Mammary epithelial cell (primary cell): Measurements from ENCODE around the gene CLDND2.

Experiments
- EZH2 ChIP-seq: IDR thresholded peaks from 2 replicates; pipeline ENCODE4 v1.6.1; 2012; ENCODE audit warnings: low read length, inconsistent platforms, borderline replicate concordance
- TF ChIP-seq, protein P1 (sequence below), 2 donors: IDR thresholded peaks in 1 of 2; conservative IDR thresholded peaks in 1 of 2; 2 replicates each; pipeline ENCODE4 v1.5.1; 2011 to 2012; ENCODE audit warnings: inconsistent platforms in 2 of 2, low read length in 2 of 2, mild to moderate bottlenecking in 2 of 2, control low read depth in 1 of 2, low read depth in 1 of 2; ENCODE audit not compliant: insufficient read depth in 1 of 2; ENCODE audit errors: extremely low read depth in 1 of 2

DNA sequence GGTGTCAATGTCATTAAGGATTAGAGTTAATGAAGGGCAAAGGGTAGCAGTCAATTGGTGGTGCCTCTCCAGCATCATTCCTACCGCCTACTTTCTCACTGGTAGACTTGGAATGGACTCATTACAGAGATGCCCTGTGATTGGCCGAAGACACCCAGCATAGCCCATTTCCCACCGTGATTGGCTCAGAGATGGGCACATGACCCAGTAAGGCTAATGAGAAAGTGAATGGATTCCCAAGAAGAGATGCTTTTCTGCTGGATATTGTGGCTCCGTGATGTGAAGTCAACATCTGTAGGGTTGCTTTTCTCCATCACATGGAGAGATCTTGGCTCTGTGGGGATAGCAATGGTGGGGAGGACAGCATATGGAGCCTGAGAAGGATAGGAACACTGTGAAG, 38.4 kb downstream of the CLDND2 start:
- TF ChIP-seq, protein P1, sequence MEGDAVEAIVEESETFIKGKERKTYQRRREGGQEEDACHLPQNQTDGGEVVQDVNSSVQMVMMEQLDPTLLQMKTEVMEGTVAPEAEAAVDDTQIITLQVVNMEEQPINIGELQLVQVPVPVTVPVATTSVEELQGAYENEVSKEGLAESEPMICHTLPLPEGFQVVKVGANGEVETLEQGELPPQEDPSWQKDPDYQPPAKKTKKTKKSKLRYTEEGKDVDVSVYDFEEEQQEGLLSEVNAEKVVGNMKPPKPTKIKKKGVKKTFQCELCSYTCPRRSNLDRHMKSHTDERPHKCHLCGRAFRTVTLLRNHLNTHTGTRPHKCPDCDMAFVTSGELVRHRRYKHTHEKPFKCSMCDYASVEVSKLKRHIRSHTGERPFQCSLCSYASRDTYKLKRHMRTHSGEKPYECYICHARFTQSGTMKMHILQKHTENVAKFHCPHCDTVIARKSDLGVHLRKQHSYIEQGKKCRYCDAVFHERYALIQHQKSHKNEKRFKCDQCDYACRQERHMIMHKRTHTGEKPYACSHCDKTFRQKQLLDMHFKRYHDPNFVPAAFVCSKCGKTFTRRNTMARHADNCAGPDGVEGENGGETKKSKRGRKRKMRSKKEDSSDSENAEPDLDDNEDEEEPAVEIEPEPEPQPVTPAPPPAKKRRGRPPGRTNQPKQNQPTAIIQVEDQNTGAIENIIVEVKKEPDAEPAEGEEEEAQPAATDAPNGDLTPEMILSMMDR (conservative IDR thresholded peaks at IDR 0.05 in 1 of 2, IDR thresholded peaks at IDR 0.05 in 1 of 2; ENCODE audit: extremely low read depth in 1 of 2, insufficient read depth in 1 of 2, low read depth in 1 of 2, low read length in 2 of 2), result no peak
- TF ChIP-seq EZH2, result no peak
